Gastroesophageal sphincter (tissue), 4 donors: Measurements from ENCODE around the gene ARHGAP28. TPM values are rescaled to one million over a fixed set of nuclear protein-coding genes. Genes with fewer than 3 reads are reported as not detected.

Experiments used
- ATAC-seq: fragments of 150-250 bp; one replicate; pipeline ENCODE4 v1.9.1; 2016; ENCODE audit warnings: mild to moderate bottlenecking, moderate library complexity
- H3K27ac ChIP-seq, 4 donors: fragments of 200-600 bp; sonication (generic) in 3 of 4; 1 replicate in 3 of 4; 2 replicates in 1 of 4; pipeline ENCODE4 v1.5.1; 2016 to 2019
- H3K27me3 ChIP-seq: fragments of 200-600 bp; sonication (generic); one replicate; pipeline ENCODE4 v1.5.1; 2019
- H3K36me3 ChIP-seq, 2 donors: fragments of 200-600 bp; sonication (generic); one replicate each; pipeline ENCODE4 v1.5.1; 2019; ENCODE audit warnings: control low read depth in 1 of 2
- H3K4me1 ChIP-seq, 3 donors: fragments of 200-600 bp; sonication (generic); 1 replicate in 2 of 3; 2 replicates in 1 of 3; pipeline ENCODE4 v1.5.1; 2016 to 2019; ENCODE audit warnings: control low read depth in 2 of 3
- H3K4me3 ChIP-seq, 2 donors: fragments of 200-600 bp; sonication (generic); one replicate each; pipeline ENCODE4 v1.5.1; 2019; ENCODE audit warnings: mild to moderate bottlenecking in 1 of 2, moderate library complexity in 1 of 2
- H3K9me3 ChIP-seq, 3 donors: fragments of 200-600 bp; sonication (generic); one replicate each; pipeline ENCODE4 v1.5.1; 2017 to 2019; ENCODE audit warnings: control low read depth in 2 of 3
- CTCF ChIP-seq, 4 experiments: fragments of 200-600 bp in 2 of 4; fragments of 450-650 bp in 2 of 4; sonication (generic) in 1 of 4; IDR thresholded peaks; one replicate each; pipeline ENCODE4 v1.5.1; 2017 to 2019; ENCODE audit warnings: antibody characterized with exemption in 4 of 4, mild to moderate bottlenecking in 2 of 4, moderate library complexity in 2 of 4
- EP300 ChIP-seq: sonication (generic); formaldehyde crosslinking; IDR thresholded peaks from one replicate; pipeline ENCODE4 v1.6.1; 2017; ENCODE audit warnings: antibody characterized with exemption, mild to moderate bottlenecking
- POLR2A ChIP-seq, 2 donors: fragments of 450-650 bp; IDR thresholded peaks; one replicate each; pipeline ENCODE4 v1.6.1; 2017; ENCODE audit warnings: antibody characterized with exemption in 2 of 2, mild to moderate bottlenecking in 2 of 2, moderate library complexity in 1 of 2
- POLR2AphosphoS5 ChIP-seq: sonication (generic); formaldehyde crosslinking; IDR thresholded peaks from one replicate; pipeline ENCODE4 v1.6.1; 2017; ENCODE audit warnings: antibody characterized with exemption
- WGBS, 2 donors: methylation state at CpG; one replicate each; pipeline ENCODE4 v1.1.5; 2018; ENCODE audit warnings: low coverage in 1 of 2; 5-methylcytosine and 5-hydroxymethylcytosine counted together
- total RNA-seq, 4 donors: library from RNA; depleted of rRNA; stranded (reverse); fragments of >200 nt; gene quantifications; one replicate each; pipeline ENCODE4 v1.1.0, GENCODE V29; 2016

ARHGAP28 gene
- 1 to 10 TPM in 2 of 4 donors, under 1 TPM in 2; 0.35 to 1.9 (median 1.1) TPM for total RNA-seq

- 0% methylated on average over 11 of the region's 96 CpGs; no CpG with 5 or more reads in 1 of the 2 donors for WGBS, 2 donors
- TF ChIP-seq POLR2A (IDR thresholded peaks at IDR 0.05) (peak in 1 of 2 donors; percentile 19), POLR2AphosphoS5 (peak; percentile 27), CTCF (IDR thresholded peaks at IDR 0.05) (peak in 2 of 4 experiments; percentile 13 to 49), EP300 (no peak)
Measured at GRCh38 chr18:6729247-6730091, at the start of gene ARHGAP28. Gene ARHGAP28, plus strand, starts transcription at chr18:6729716. Its CDS starts 106 bp downstream, at chr18:6729822.

GRCh38 chr18:6681331-6681875, 48.1 kb upstream of the ARHGAP28 start:
- TF ChIP-seq CTCF (IDR thresholded peaks at IDR 0.05) (no peak), EP300 (no peak), POLR2A (IDR thresholded peaks at IDR 0.05) (no peak), POLR2AphosphoS5 (no peak)
- H3K4me1 ChIP-seq, result no peaks in the 10 kb centered on the region
- ATAC-seq, result no peak
- WGBS, 2 donors, result 25 to 40% methylated on average over 1 of the region's 1 CpG
- H3K36me3 ChIP-seq, result no peaks in the 10 kb centered on the region
- H3K9me3 ChIP-seq, result no peaks in the 10 kb centered on the region
- H3K27ac ChIP-seq, result no peak overlapping the region
- H3K27me3 ChIP-seq, result peaks cover 7% of the 10 kb centered on the region
- H3K4me3 ChIP-seq, result no peak overlapping the region

More at GRCh38 chr18:6729247-6730091, at the start of gene ARHGAP28:
- Histone ChIP-seq H3K4me3 (peak within 1 kb of the TSS; percentile 52 to 67), H3K4me1 (peaks cover 0 to 17% (median 0%) of the 10 kb centered on the region in 3 donors), H3K27ac (peak within 1 kb of the TSS in 3 of 4 donors; percentile 76 to 84 (median 76)), H3K36me3 (no peaks in the 10 kb centered on the region), H3K27me3 (peaks cover 4% of the 10 kb centered on the region), H3K9me3 (no peaks in the 10 kb centered on the region)
- peak; percentile 92 for ATAC-seq

GRCh38 chr18:6682437-6683111, 46.9 kb upstream of the ARHGAP28 start:
- Histone ChIP-seq H3K36me3 (no peaks in the 10 kb centered on the region), H3K4me3 (no peak overlapping the region), H3K27ac (no peak overlapping the region), H3K9me3 (no peaks in the 10 kb centered on the region), H3K4me1 (no peaks in the 10 kb centered on the region), H3K27me3 (peaks cover 7% of the 10 kb centered on the region)
- TF ChIP-seq POLR2AphosphoS5 (no peak), POLR2A (IDR thresholded peaks at IDR 0.05) (no peak), EP300 (no peak), CTCF (IDR thresholded peaks at IDR 0.05) (no peak)
- 30 to 63% methylated on average over 7 to 8 of the region's 14 CpGs for WGBS, 2 donors
- ATAC-seq, result no peak

- no peaks in the 10 kb centered on the region for H3K36me3 ChIP-seq
- H3K4me3 ChIP-seq, result no peak overlapping the region
- peaks cover 7% of the 10 kb centered on the region for H3K27me3 ChIP-seq
- no peak overlapping the region for H3K27ac ChIP-seq
- no peak for TF ChIP-seq EP300
- no peak for TF ChIP-seq CTCF (IDR thresholded peaks at IDR 0.05)
- no peak for TF ChIP-seq POLR2AphosphoS5
- no peak for TF ChIP-seq POLR2A (IDR thresholded peaks at IDR 0.05)
- H3K9me3 ChIP-seq, result no peaks in the 10 kb centered on the region
- no peaks in the 10 kb centered on the region for H3K4me1 ChIP-seq
- ATAC-seq, result no peak
- 34 to 83% methylated on average over 3 to 8 of the region's 25 CpGs for WGBS, 2 donors
Measured at GRCh38 chr18:6683112-6683876, 46.2 kb upstream of the ARHGAP28 start.
